CD14-positive monocyte (primary cell): Measurements from ENCODE around the gene PNMA6F. TPM values are rescaled to one million over a fixed set of nuclear protein-coding genes. Genes with fewer than 3 reads are reported as not detected.
A peak's percentile ranks its signal among the peaks of the same experiment; 100 is the strongest.

Source experiments
- DNase-seq, 3 donors: peaks; one replicate each; pipeline ENCODE4 v3.0.0-alpha.2; 2011 to 2022
- H2AFZ ChIP-seq: 2 replicates; pipeline ENCODE4 v1.6.0; 2012; ENCODE audit warnings: mild to moderate bottlenecking, low read depth, low read length, inconsistent platforms; ENCODE audit not compliant: insufficient read depth, poor library complexity, severe bottlenecking
- H3K27ac ChIP-seq, 2 donors: 1 replicate in 1 of 2; 2 replicates in 1 of 2; pipeline ENCODE4 v1.5.1; 2012 to 2013; ENCODE audit warnings: low read length in 2 of 2, control low read depth in 1 of 2, inconsistent platforms in 1 of 2, low read depth in 1 of 2, mild to moderate bottlenecking in 1 of 2
- H3K27me3 ChIP-seq, 2 donors: one replicate each; pipeline versions ENCODE4 v1.6.0 to v1.6.1; 2011 to 2013; ENCODE audit warnings: low read length in 2 of 2; ENCODE audit not compliant: control insufficient read depth in 2 of 2, insufficient read depth in 2 of 2
- H3K36me3 ChIP-seq, 2 donors: replicated peaks in 1 of 2; 1 replicate in 1 of 2; 2 replicates in 1 of 2; pipeline versions ENCODE4 v1.5.1 to v1.6.1; 2012 to 2013; ENCODE audit warnings: low read length in 2 of 2, control low read depth in 1 of 2, inconsistent platforms in 1 of 2, mild to moderate bottlenecking in 1 of 2; ENCODE audit not compliant: insufficient read depth in 2 of 2, control insufficient read depth in 1 of 2
- H3K4me1 ChIP-seq, 2 donors: 1 replicate in 1 of 2; 2 replicates in 1 of 2; pipeline versions ENCODE4 v1.5.1 to v1.6.1; 2012 to 2013; ENCODE audit warnings: low read length in 2 of 2, control low read depth in 1 of 2, inconsistent platforms in 1 of 2, mild to moderate bottlenecking in 1 of 2, moderate library complexity in 1 of 2; ENCODE audit not compliant: insufficient read depth in 2 of 2, control insufficient read depth in 1 of 2
- H3K4me2 ChIP-seq: replicated peaks from 2 replicates; pipeline ENCODE3; 2012; ENCODE audit warnings: low read length, moderate library complexity, mild to moderate bottlenecking; ENCODE audit not compliant: poor library complexity, severe bottlenecking; ENCODE audit errors: extremely low read depth
- H3K4me3 ChIP-seq, 3 experiments: fragments of 200-600 bp in 1 of 3; sonication (generic) in 1 of 3; replicated peaks in 1 of 3; 1 replicate in 2 of 3; 2 replicates in 1 of 3; pipeline ENCODE4 v1.5.1; 2011 to 2013; ENCODE audit warnings: low read length in 3 of 3, mild to moderate bottlenecking in 3 of 3, control low read depth in 2 of 3, low read depth in 2 of 3, inconsistent platforms in 1 of 3, moderate library complexity in 1 of 3
- H3K79me2 ChIP-seq: 2 replicates; pipeline ENCODE4 v1.6.0; 2012; ENCODE audit warnings: mild to moderate bottlenecking, control low read depth, inconsistent platforms, low read length, moderate library complexity; ENCODE audit not compliant: insufficient read depth
- H3K9ac ChIP-seq: 2 replicates; pipeline ENCODE4 v1.6.0; 2017; ENCODE audit warnings: low read length, mild to moderate bottlenecking; ENCODE audit not compliant: insufficient read depth, poor library complexity, severe bottlenecking
- H3K9me3 ChIP-seq, 2 donors: replicated peaks in 1 of 2; 1 replicate in 1 of 2; 2 replicates in 1 of 2; pipeline versions ENCODE4 v1.5.1 to v1.6.1; 2012 to 2013; ENCODE audit warnings: low read length in 2 of 2, control low read depth in 1 of 2; ENCODE audit not compliant: control insufficient read depth in 1 of 2, insufficient read depth in 1 of 2
- H4K20me1 ChIP-seq: 2 replicates; pipeline ENCODE4 v1.6.0; 2012; ENCODE audit warnings: mild to moderate bottlenecking, low read length, control low read depth, moderate library complexity; ENCODE audit not compliant: insufficient read depth
- H3K27ac Mint-ChIP-seq, 7 donors: one replicate each; pipeline ENCODE4 v1.8.0; 2020; ENCODE audit warnings: mild to moderate bottlenecking in 7 of 7, mixed read lengths in 7 of 7, moderate library complexity in 6 of 7, inconsistent platforms in 2 of 7
- H3K27me3 Mint-ChIP-seq, 3 donors: one replicate each; pipeline ENCODE4 v1.8.0; 2021 to 2022; ENCODE audit warnings: low read depth in 3 of 3, mild to moderate bottlenecking in 3 of 3, mixed read lengths in 3 of 3, moderate library complexity in 3 of 3, inconsistent platforms in 1 of 3
- H3K36me3 Mint-ChIP-seq, 2 donors: one replicate each; pipeline ENCODE4 v1.8.0; 2020; ENCODE audit warnings: mixed read lengths in 2 of 2, inconsistent platforms in 1 of 2, mild to moderate bottlenecking in 1 of 2
- H3K4me1 Mint-ChIP-seq: one replicate; pipeline ENCODE4 v1.8.0; 2020; ENCODE audit warnings: mild to moderate bottlenecking, mixed read lengths
- H3K4me3 Mint-ChIP-seq, 2 donors: one replicate each; pipeline ENCODE4 v1.8.0; 2020; ENCODE audit warnings: mild to moderate bottlenecking in 2 of 2, mixed read lengths in 2 of 2, moderate library complexity in 1 of 2
- H3K9me3 Mint-ChIP-seq, 7 donors: one replicate each; pipeline ENCODE4 v1.8.0; 2020 to 2022; ENCODE audit warnings: mixed read lengths in 7 of 7, mild to moderate bottlenecking in 6 of 7, moderate library complexity in 6 of 7, inconsistent platforms in 2 of 7
- WGBS: methylation state at CpG from one replicate; pipeline ENCODE4 v1.1.5; 2013; ENCODE audit warnings: missing lambda C conversion rate; ENCODE audit not compliant: insufficient coverage; 5-methylcytosine and 5-hydroxymethylcytosine counted together
- intact Hi-C, 2 donors: fragments of 100-400 bp; cut with micrococcal nuclease; formaldehyde crosslinking; loops; one replicate each; pipeline versions ENCODE4 v1.15.0 to v1.15.1; 2023
- polyA plus RNA-seq, 3 donors: library from polyadenylated mRNA; depleted of rRNA in 1 of 3; unstranded in 2 of 3; stranded (reverse) in 1 of 3; fragments of 300-500 nt in 2 of 3; fragments of >200 nt in 1 of 3; fragmentation: Illumina TruSeq in 2 of 3; gene quantifications; 1 replicate in 2 of 3; 2 replicates in 1 of 3; pipeline ENCODE4 v1.2.3, GENCODE V29; 2012 to 2021
- TF ChIP-seq, protein P1 (sequence below): fragments of 200-600 bp; IDR thresholded peaks from one replicate; pipeline ENCODE4 v1.8.0; 2022; ENCODE audit warnings: antibody characterized with exemption, mild to moderate bottlenecking

PNMA6F gene
- polyA plus RNA-seq, 3 donors: not detected

DNA sequence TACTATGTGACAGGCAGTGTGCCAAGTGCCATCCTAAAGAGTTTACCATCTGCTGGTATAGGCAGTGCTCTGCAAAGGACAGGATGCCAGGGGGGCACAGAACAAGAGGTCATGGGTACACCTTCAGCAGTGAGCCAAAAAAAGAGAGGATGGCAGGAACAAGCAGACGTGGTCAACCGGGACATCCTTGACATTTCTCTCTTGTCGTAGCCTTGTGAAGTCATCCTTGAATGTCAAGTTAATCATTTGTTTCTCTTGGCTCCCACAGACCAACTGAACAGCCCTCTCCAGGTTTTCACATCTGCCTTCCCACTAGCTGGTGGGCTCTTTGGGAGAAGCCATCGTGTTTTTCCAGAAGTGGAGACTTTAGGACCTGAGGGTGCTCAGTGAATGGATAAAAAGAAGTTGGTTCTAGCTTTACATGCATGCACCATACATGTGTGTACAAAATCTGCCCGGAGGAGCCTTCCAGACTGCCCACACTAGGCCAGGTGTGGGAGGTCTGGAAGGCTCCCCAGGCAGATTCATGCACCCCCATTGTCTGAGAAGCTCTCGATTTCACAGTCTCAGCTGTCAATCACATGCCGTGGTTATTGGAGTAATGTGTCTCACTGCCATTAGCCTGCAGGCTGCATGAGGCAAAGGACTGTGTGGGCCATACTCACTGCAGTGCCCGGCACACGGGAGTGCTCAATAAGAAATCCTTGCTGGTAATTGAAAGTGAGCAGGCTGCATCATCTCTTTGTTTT is 16.4 kb downstream of the PNMA6F start:
- Histone ChIP-seq H3K36me3 (no peaks in the 10 kb centered on the region), H3K4me1 (no peaks in the 10 kb centered on the region), H3K9ac (no peak overlapping the region), H3K27me3 (peaks cover 3 to 25% of the 10 kb centered on the region in 2 donors), H3K9me3 (no peaks in the 10 kb centered on the region), H3K27ac (no peak overlapping the region), H3K79me2 (no peaks in the 10 kb centered on the region), H4K20me1 (no peaks in the 10 kb centered on the region), H3K4me3 (no peak overlapping the region), H2AFZ (no peak overlapping the region), H3K4me2 (no peak overlapping the region)
- H3K4me1 Mint-ChIP-seq: no peaks in the 10 kb centered on the region
- TF ChIP-seq, protein P1, sequence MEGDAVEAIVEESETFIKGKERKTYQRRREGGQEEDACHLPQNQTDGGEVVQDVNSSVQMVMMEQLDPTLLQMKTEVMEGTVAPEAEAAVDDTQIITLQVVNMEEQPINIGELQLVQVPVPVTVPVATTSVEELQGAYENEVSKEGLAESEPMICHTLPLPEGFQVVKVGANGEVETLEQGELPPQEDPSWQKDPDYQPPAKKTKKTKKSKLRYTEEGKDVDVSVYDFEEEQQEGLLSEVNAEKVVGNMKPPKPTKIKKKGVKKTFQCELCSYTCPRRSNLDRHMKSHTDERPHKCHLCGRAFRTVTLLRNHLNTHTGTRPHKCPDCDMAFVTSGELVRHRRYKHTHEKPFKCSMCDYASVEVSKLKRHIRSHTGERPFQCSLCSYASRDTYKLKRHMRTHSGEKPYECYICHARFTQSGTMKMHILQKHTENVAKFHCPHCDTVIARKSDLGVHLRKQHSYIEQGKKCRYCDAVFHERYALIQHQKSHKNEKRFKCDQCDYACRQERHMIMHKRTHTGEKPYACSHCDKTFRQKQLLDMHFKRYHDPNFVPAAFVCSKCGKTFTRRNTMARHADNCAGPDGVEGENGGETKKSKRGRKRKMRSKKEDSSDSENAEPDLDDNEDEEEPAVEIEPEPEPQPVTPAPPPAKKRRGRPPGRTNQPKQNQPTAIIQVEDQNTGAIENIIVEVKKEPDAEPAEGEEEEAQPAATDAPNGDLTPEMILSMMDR: no peak
- no peak overlapping the region for H3K27ac Mint-ChIP-seq
- H3K36me3 Mint-ChIP-seq: no peaks in the 10 kb centered on the region
- peaks cover 16 to 33% (median 28%) of the 10 kb centered on the region in 3 donors for H3K27me3 Mint-ChIP-seq
- DNase-seq: no peak
- peaks cover 0 to 3% (median 0%) of the 10 kb centered on the region in 7 donors for H3K9me3 Mint-ChIP-seq
- intact Hi-C loops: no loop called here
- no CpG with 5 or more reads among the region's 9 CpGs for WGBS
- no peak overlapping the region for H3K4me3 Mint-ChIP-seq

DNA sequence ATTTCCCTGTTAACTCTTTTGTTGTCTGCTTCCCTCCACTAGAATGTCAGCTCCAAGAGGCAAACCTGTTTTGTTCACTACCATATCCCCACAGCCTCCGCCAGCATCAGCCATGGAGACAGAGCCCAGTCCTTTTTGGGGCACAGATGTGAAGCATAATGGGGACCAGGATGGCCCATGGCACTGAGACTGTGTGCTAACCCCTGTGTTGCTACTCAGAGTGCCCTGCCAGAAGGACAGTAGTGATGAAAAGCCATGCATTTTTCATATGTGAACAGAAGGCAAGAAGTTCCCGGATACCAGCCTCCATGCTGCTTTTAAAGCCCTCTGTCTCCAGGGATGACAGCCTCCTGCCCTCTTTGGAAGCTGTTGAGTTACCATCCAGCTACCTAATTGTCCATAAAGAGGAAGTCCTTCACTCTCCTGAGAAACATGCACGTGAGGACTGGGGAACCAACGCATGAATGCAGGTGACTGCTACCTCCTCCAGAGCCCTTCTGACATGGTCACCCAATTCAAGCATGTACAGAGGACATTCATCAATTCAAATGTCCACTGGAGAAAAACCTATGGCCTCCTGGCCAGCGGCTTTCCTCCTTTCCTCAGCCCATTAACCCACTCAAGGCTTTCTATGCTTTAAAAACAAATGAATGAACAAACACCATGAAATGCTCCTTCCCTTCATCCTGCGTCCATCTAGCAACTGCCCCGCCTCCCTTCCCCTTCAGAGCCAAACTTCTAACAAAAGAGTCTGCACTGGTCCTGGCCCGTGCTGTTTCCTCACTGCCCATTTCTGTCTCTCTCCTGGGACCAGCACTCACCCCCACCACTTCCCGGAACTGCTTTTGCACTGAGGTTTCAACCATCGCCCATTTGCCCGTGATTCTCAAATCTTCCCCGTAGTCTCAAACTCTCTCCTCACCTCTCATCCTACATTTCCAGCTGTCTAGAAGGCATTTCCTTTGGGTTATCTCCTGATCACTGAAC is 18.0 kb downstream of the PNMA6F start:
- peaks cover 6 to 28% of the 10 kb centered on the region in 2 donors for H3K27me3 ChIP-seq
- WGBS: 85% methylated on average over 7 of the region's 12 CpGs
- peaks cover 18 to 36% (median 36%) of the 10 kb centered on the region in 3 donors for H3K27me3 Mint-ChIP-seq
- H3K4me1 ChIP-seq: no peaks in the 10 kb centered on the region
- H3K36me3 Mint-ChIP-seq: no peaks in the 10 kb centered on the region
- peak overlapping the region in 1 of 7 donors; percentile 6 for H3K27ac Mint-ChIP-seq
- DNase-seq: no peak
- H3K4me2 ChIP-seq: no peak overlapping the region
- H4K20me1 ChIP-seq: no peaks in the 10 kb centered on the region
- H3K79me2 ChIP-seq: no peaks in the 10 kb centered on the region
- TF ChIP-seq, protein P1: no peak
- H3K36me3 ChIP-seq: no peaks in the 10 kb centered on the region
- no peak overlapping the region for H3K27ac ChIP-seq
- H3K9me3 ChIP-seq: no peaks in the 10 kb centered on the region
- no peak overlapping the region for H2AFZ ChIP-seq
- no peak overlapping the region for H3K9ac ChIP-seq
- intact Hi-C loops: no loop called here
- H3K4me1 Mint-ChIP-seq: no peaks in the 10 kb centered on the region
- no peak overlapping the region for H3K4me3 ChIP-seq
- peak overlapping the region in 1 of 2 donors; percentile 49 for H3K4me3 Mint-ChIP-seq
- peaks cover 0 to 3% (median 0%) of the 10 kb centered on the region in 7 donors for H3K9me3 Mint-ChIP-seq
